Erythroblast (primary cell): ENCODE results near the gene PRELID3B.
A peak's percentile ranks its signal among the peaks of the same experiment; 100 is the strongest.

Experiments used
- DNase-seq, 2 experiments: peaks; one replicate each; lab custom pipeline; 2025; lab: John Stamatoyannopoulos, UW
- GATA1 ChIP-seq: IDR thresholded peaks from 2 replicates; pipeline ENCODE4 v1.6.1; 2011; ENCODE audit warnings: low read depth, mild to moderate bottlenecking, control low read depth, low read length, moderate library complexity
- POLR2A ChIP-seq: IDR thresholded peaks from 2 replicates; pipeline ENCODE4 v1.6.1; 2011; ENCODE audit warnings: mild to moderate bottlenecking, low read length

The PRELID3B gene

GRCh38 chr20:59042151-59042795 lies at the start of gene PRELID3B:
TSS of gene PRELID3B (minus strand) at chr20:59042786. CDS start at chr20:59042730, 56 bp downstream.
- TF ChIP-seq GATA1 (no peak), POLR2A (peak; percentile 48)
- DNase-seq = peak in 1 of 2 experiments; percentile 81

- DNase-seq = peak; percentile 61 to 82
- TF ChIP-seq POLR2A = no peak
- TF ChIP-seq GATA1 = no peak
These were observed 45.3 kb upstream of the PRELID3B start for GRCh38 chr20:59087829-59088433.

GRCh38 chr20:59086923-59087322 lies 44.3 kb upstream of the PRELID3B start:
- DNase-seq = no peak
- TF ChIP-seq GATA1 (no peak), POLR2A (no peak)

- DNase-seq = no peak
These were observed 41.7 kb upstream of the PRELID3B start for GRCh38 chr20:59084041-59084850.

GRCh38 chr20:59082981-59083380 lies 40.4 kb upstream of the PRELID3B start:
- TF ChIP-seq POLR2A (no peak), GATA1 (no peak)
- no peak for DNase-seq

More at GRCh38 chr20:59084041-59084850, 41.7 kb upstream of the PRELID3B start:
- no peak for TF ChIP-seq POLR2A
- TF ChIP-seq GATA1 = no peak

- no peak for TF ChIP-seq GATA1
- no peak for TF ChIP-seq POLR2A
- DNase-seq = peak; percentile 14 to 18
These were observed 39.6 kb upstream of the PRELID3B start for GRCh38 chr20:59082077-59082740.

- no peak for TF ChIP-seq GATA1
- no peak for TF ChIP-seq POLR2A
- no peak for DNase-seq
These were observed 38.5 kb upstream of the PRELID3B start for GRCh38 chr20:59081036-59081435.

GRCh38 chr20:59078231-59078630 lies 35.6 kb upstream of the PRELID3B start:
- TF ChIP-seq POLR2A = no peak
- TF ChIP-seq GATA1 = no peak
- DNase-seq = no peak

GRCh38 chr20:59077705-59078104 lies 35.1 kb upstream of the PRELID3B start:
- no peak for DNase-seq
- TF ChIP-seq POLR2A = no peak
- TF ChIP-seq GATA1 = no peak

- no peak for TF ChIP-seq POLR2A
- no peak for TF ChIP-seq GATA1
- no peak for DNase-seq
These were observed 33.4 kb upstream of the PRELID3B start for GRCh38 chr20:59075934-59076508.

- TF ChIP-seq GATA1 = no peak
These were observed 31.9 kb upstream of the PRELID3B start for GRCh38 chr20:59074456-59074855.

GRCh38 chr20:59073582-59073981 lies 31.0 kb upstream of the PRELID3B start:
- DNase-seq = no peak
- TF ChIP-seq POLR2A (no peak), GATA1 (no peak)

More at GRCh38 chr20:59074456-59074855, 31.9 kb upstream of the PRELID3B start:
- DNase-seq = no peak

- TF ChIP-seq POLR2A = no peak
- no peak for TF ChIP-seq GATA1
- DNase-seq = no peak
These were observed 28.6 kb upstream of the PRELID3B start for GRCh38 chr20:59071216-59071615.

GRCh38 chr20:59069026-59069425 lies 26.4 kb upstream of the PRELID3B start:
- DNase-seq = no peak

GRCh38 chr20:59068534-59068933 lies 25.9 kb upstream of the PRELID3B start:
- TF ChIP-seq GATA1 (no peak), POLR2A (no peak)
- no peak for DNase-seq

More at GRCh38 chr20:59069026-59069425, 26.4 kb upstream of the PRELID3B start:
- TF ChIP-seq GATA1 (no peak), POLR2A (no peak)
